ENCODE measurements around the gene PCSK5. TPM values are rescaled to one million over a fixed set of nuclear protein-coding genes. Genes with fewer than 3 reads are reported as not detected.

PCSK5 gene
- polyA plus RNA-seq, 1 experiment = 0.74 TPM

DNA sequence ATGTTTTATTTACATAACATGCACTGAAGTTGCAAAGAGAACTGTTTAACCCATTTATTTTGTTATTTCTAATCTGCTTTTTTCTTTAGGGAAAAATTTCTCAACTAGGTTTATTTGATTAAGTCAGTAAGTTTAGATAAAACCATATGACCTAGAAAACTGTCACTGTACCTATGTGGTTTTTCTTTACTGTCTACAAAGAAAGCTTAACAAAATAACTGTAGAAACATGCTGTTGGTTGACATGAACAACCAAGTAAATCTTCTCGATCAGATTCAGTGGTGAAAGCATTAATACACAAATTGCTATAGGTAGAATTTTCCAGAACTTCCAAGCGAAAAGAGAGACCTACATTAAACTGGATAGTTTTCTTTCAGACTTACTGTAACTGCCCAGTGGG, 137.4 kb downstream of the PCSK5 start:
- ChIA-PET CTCF (no interaction called here), POLR2A (no interaction called here)
- no peak overlapping the region for H3K4me3 ChIP-seq (ENCODE audit: low read depth, low read length)
- no peak for DNase-seq (ENCODE audit: low read depth)
- no peaks in the 10 kb centered on the region for H3K36me3 ChIP-seq (ENCODE audit: control insufficient read depth, insufficient read depth, low read length)
- H3K27me3 ChIP-seq (ENCODE audit: control insufficient read depth, insufficient read depth, low read length) = no peaks in the 10 kb centered on the region
- TF ChIP-seq, protein P1, sequence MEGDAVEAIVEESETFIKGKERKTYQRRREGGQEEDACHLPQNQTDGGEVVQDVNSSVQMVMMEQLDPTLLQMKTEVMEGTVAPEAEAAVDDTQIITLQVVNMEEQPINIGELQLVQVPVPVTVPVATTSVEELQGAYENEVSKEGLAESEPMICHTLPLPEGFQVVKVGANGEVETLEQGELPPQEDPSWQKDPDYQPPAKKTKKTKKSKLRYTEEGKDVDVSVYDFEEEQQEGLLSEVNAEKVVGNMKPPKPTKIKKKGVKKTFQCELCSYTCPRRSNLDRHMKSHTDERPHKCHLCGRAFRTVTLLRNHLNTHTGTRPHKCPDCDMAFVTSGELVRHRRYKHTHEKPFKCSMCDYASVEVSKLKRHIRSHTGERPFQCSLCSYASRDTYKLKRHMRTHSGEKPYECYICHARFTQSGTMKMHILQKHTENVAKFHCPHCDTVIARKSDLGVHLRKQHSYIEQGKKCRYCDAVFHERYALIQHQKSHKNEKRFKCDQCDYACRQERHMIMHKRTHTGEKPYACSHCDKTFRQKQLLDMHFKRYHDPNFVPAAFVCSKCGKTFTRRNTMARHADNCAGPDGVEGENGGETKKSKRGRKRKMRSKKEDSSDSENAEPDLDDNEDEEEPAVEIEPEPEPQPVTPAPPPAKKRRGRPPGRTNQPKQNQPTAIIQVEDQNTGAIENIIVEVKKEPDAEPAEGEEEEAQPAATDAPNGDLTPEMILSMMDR (IDR thresholded peaks at IDR 0.05; ENCODE audit: insufficient read depth, low read depth, low read length) = no peak

DNA sequence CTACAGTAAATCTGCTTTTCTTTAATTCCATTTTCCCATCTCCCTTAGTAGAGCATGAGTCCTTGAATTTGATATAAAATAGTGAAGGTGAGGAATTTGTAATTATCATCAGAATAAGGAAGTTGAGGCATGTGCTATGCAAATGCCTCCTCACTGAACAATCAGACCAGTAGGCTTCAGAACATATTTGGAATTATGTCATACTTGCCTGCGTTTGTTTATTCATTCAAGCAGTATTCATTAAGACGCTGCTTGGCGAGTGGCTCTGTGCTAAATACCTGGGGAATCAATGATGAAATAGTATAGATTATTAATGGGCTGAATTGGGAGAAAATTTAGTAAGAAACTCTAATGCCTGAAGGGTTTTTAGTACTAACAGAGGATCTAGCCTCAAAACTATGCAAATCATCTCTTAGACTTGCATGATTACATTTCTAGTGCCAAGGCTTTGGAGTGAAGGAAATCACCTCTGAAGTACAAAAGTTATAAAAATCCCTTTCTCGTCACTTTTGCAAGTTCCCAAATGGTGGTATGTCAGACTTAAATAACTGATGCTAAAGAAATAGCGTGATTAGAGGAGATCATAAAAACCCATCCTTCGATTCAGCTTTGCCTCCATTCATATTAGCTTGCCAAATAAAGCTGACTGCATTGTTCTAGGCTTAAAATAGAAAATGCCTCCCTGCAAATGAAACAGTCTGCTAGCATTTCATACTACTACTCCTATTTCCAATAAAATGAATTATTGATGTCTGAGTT, 141.7 kb downstream of the PCSK5 start:
- Histone ChIP-seq H3K27me3 (ENCODE audit: control insufficient read depth, insufficient read depth, low read length) (no peaks in the 10 kb centered on the region), H3K36me3 (ENCODE audit: control insufficient read depth, insufficient read depth, low read length) (no peaks in the 10 kb centered on the region), H3K4me3 (ENCODE audit: low read depth, low read length) (no peak overlapping the region)
- ChIA-PET POLR2A (interaction anchor here (0.6 kb wide), 1 partner anchor 12 kb away, joined by 3 read pairs; no protein-coding TSS in a partner anchor), CTCF (no interaction called here)
- DNase-seq (ENCODE audit: low read depth) = no peak
- TF ChIP-seq, protein P1 (IDR thresholded peaks at IDR 0.05; ENCODE audit: insufficient read depth, low read depth, low read length) = no peak

DNA sequence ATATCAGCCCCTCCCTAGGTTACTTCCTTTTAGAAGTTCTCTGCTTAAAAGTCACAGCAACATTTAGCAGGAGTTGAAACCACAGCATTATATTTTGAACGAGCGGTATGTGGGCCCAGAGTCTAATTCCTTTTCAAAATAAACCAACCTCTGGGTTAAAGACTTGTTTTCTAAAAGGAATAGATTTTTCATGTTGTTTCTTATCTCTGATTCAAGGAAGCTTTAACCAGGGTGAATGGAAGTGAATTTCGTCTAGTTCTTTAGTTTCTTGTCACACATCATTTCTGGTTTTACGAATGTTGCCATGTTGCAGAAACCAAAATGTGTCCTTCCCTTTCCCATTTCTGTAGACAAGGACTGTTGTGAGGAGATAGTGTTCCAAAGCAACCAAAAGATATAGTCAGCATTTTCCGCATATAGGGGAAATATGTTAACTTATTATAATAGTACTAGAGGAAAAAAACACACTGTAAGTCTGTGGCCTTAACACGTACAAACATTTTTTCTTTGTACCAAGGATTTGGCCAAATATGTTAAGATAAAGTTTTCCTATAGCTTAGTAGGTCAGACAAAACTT, 142.4 kb downstream of the PCSK5 start:
- Histone ChIP-seq H3K4me3 (ENCODE audit: low read depth, low read length) (no peak overlapping the region), H3K27me3 (ENCODE audit: control insufficient read depth, insufficient read depth, low read length) (no peaks in the 10 kb centered on the region), H3K36me3 (ENCODE audit: control insufficient read depth, insufficient read depth, low read length) (no peaks in the 10 kb centered on the region)
- DNase-seq (ENCODE audit: low read depth) = no peak
- TF ChIP-seq, protein P1 (IDR thresholded peaks at IDR 0.05; ENCODE audit: insufficient read depth, low read depth, low read length) = no peak
- ChIA-PET POLR2A (interaction anchor here (0.6 kb wide), 1 partner anchor 12 kb away, joined by 3 read pairs; no protein-coding TSS in a partner anchor), CTCF (no interaction called here)

DNA sequence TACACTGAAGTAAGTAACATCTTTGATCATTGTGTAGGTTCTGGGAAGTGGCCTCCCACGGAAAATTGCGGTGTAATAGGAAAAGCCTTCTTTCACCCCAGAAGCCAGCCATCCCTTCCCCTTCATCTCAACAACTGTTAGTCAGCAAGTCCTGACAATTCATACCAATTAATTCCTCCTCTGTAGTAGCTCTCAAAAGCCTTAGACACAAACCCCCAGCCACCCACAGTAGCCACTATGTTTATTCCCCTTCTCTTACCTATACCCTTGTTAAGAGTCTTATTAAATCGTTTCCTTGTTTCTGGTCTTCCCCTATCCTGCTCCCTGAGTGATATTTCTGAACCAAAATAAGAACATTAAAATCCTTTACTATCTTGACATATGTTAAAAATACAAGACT, 143.6 kb downstream of the PCSK5 start:
- Histone ChIP-seq H3K4me3 (ENCODE audit: low read depth, low read length) (no peak overlapping the region), H3K27me3 (ENCODE audit: control insufficient read depth, insufficient read depth, low read length) (no peaks in the 10 kb centered on the region), H3K36me3 (ENCODE audit: control insufficient read depth, insufficient read depth, low read length) (no peaks in the 10 kb centered on the region)
- ChIA-PET CTCF (no interaction called here), POLR2A (no interaction called here)
- TF ChIP-seq, protein P1 (IDR thresholded peaks at IDR 0.05; ENCODE audit: insufficient read depth, low read depth, low read length) = no peak
- DNase-seq (ENCODE audit: low read depth) = no peak

DNA sequence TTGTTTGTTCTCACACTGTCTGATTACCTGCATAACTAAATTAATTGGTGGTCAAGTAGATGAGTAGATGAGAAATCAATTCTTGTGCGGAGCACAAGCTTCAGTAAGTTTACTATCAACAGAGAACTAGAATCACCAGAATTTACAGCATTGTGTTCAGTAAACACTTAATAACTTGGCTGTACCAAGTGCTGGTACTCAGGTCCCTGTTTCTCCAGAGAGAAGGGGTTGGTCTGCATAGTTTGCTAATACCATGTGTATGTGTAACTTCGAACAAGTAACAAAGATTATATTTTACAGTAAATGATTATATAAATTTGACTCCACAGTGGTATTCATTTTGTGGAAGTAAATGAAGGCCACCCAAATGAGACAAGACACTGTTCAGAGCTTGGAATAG, 146.3 kb downstream of the PCSK5 start:
- POLR2A ChIA-PET = no interaction called here
- Histone ChIP-seq H3K36me3 (ENCODE audit: control insufficient read depth, insufficient read depth, low read length) (no peaks in the 10 kb centered on the region), H3K27me3 (ENCODE audit: control insufficient read depth, insufficient read depth, low read length) (no peaks in the 10 kb centered on the region), H3K4me3 (ENCODE audit: low read depth, low read length) (no peak overlapping the region)
- CTCF ChIA-PET = no interaction called here
- DNase-seq (ENCODE audit: low read depth) = no peak
- TF ChIP-seq, protein P1 (IDR thresholded peaks at IDR 0.05; ENCODE audit: insufficient read depth, low read depth, low read length) = no peak
